Neural cell (in vitro differentiated cells): ENCODE data around the gene SQOR. TPM values are rescaled to one million over a fixed set of nuclear protein-coding genes. Genes with fewer than 3 reads are reported as not detected.

Experiments used
- H2AFZ ChIP-seq: fragments of 200-600, 300-800 bp; sonication (generic), shearing (Covaris generic); 2 replicates; pipeline ENCODE4 v1.6.0; 2014; ENCODE audit warnings: low read depth, mild to moderate bottlenecking, antibody characterized with exemption, low read length, moderate library complexity
- H3F3A ChIP-seq: fragments of 200-600 bp; shearing (Covaris generic); 2 replicates; pipeline ENCODE4 v1.6.1; 2016; ENCODE audit warnings: mild to moderate bottlenecking, moderate library complexity, mixed read lengths, antibody characterized with exemption, low read length; ENCODE audit not compliant: insufficient read depth, poor library complexity, severe bottlenecking
- H3K27ac ChIP-seq: fragments of 200-600, 300-800 bp; sonication (generic), shearing (Covaris generic); 2 replicates; pipeline ENCODE4 v1.5.1; 2014; ENCODE audit warnings: mild to moderate bottlenecking, low read length, moderate library complexity
- H3K27me3 ChIP-seq: fragments of 300-800, 200-600 bp; sonication (generic), shearing (Covaris generic); 2 replicates; pipeline ENCODE4 v1.6.0; 2014; ENCODE audit warnings: mild to moderate bottlenecking, low read depth, low read length, moderate library complexity; ENCODE audit not compliant: insufficient read depth
- H3K36me3 ChIP-seq: fragments of 300-800, 200-600 bp; sonication (generic), shearing (Covaris generic); 2 replicates; pipeline ENCODE4 v1.5.1; 2014; ENCODE audit warnings: mild to moderate bottlenecking, antibody characterized with exemption, low read length, moderate library complexity; ENCODE audit not compliant: insufficient read depth
- H3K4me2 ChIP-seq: fragments of 300-800, 200-600 bp; sonication (generic), shearing (Covaris generic); 2 replicates; pipeline ENCODE4 v1.6.0; 2014; ENCODE audit warnings: mild to moderate bottlenecking, low read length
- H3K4me3 ChIP-seq: fragments of 300-800, 200-600 bp; sonication (generic), shearing (Covaris generic); 2 replicates; pipeline ENCODE4 v1.5.1; 2014; ENCODE audit warnings: mild to moderate bottlenecking, low read length, moderate library complexity
- H3K79me2 ChIP-seq: fragments of 200-600 bp; shearing (Covaris generic); replicated peaks from 2 replicates; pipeline ENCODE4 v1.6.0; 2014; ENCODE audit warnings: mild to moderate bottlenecking, low read length, moderate library complexity; ENCODE audit not compliant: insufficient read depth
- H3K9ac ChIP-seq: fragments of 300-800, 200-600 bp; sonication (generic), shearing (Covaris generic); 2 replicates; pipeline ENCODE4 v1.6.1; 2016; ENCODE audit warnings: mild to moderate bottlenecking, low read length, mixed read lengths
- H3K9me2 ChIP-seq: fragments of 200-600 bp; shearing (Covaris generic); 2 replicates; pipeline ENCODE4 v1.6.1; 2016; ENCODE audit warnings: mild to moderate bottlenecking, low read length, mixed read lengths; ENCODE audit not compliant: insufficient read depth
- H3K9me3 ChIP-seq: fragments of 200-600, 300-800 bp; sonication (generic), shearing (Covaris generic); 2 replicates; pipeline ENCODE4 v1.6.1; 2016; ENCODE audit warnings: mild to moderate bottlenecking, mixed run types, low read length, moderate library complexity, mixed read lengths
- H4K20me1 ChIP-seq: fragments of 200-600 bp; shearing (Covaris generic); 2 replicates; pipeline ENCODE4 v1.6.1; 2016; ENCODE audit warnings: mild to moderate bottlenecking, mixed run types; ENCODE audit not compliant: insufficient read depth
- EP300 ChIP-seq: fragments of 450-650 bp; conservative IDR thresholded peaks from 2 replicates; pipeline ENCODE4 v1.6.1; 2014; ENCODE audit warnings: antibody characterized with exemption, mild to moderate bottlenecking, moderate library complexity; ENCODE audit not compliant: poor library complexity, severe bottlenecking
- EZH2 ChIP-seq: fragments of 200-600, 300-800 bp; shearing (Covaris generic), sonication (generic); IDR thresholded peaks from 2 replicates; pipeline ENCODE4 v1.6.1; 2014; ENCODE audit warnings: antibody characterized with exemption, low read length, borderline replicate concordance, mild to moderate bottlenecking; ENCODE audit not compliant: insufficient read depth, poor library complexity, severe bottlenecking
- MXI1 ChIP-seq: fragments of 450-650 bp; conservative IDR thresholded peaks from 2 replicates; pipeline ENCODE4 v1.6.1; 2014; ENCODE audit warnings: antibody characterized with exemption, mild to moderate bottlenecking; ENCODE audit not compliant: poor library complexity, severe bottlenecking
- POLR2AphosphoS5 ChIP-seq: IDR thresholded peaks from 2 replicates; pipeline ENCODE4 v1.6.1; 2012
- RAD21 ChIP-seq: fragments of 450-650 bp; conservative IDR thresholded peaks from 2 replicates; pipeline ENCODE4 v1.6.1; 2014; ENCODE audit warnings: antibody characterized with exemption, mild to moderate bottlenecking, moderate library complexity
- SMC3 ChIP-seq: fragments of 450-650 bp; conservative IDR thresholded peaks from 2 replicates; pipeline ENCODE4 v1.6.1; 2014; ENCODE audit warnings: antibody characterized with exemption, mild to moderate bottlenecking, moderate library complexity; ENCODE audit not compliant: poor library complexity
- TAF1 ChIP-seq: IDR thresholded peaks from 2 replicates; pipeline ENCODE4 v1.6.1; 2012; ENCODE audit warnings: low read depth
- polyA plus RNA-seq: library from polyadenylated mRNA; depleted of rRNA; stranded (reverse); fragments of >200 nt; gene quantifications from 2 replicates; pipeline ENCODE4 v1.2.3, GENCODE V29; 2014
- TF ChIP-seq, protein P1 (sequence below): fragments of 450-650 bp; IDR thresholded peaks from 2 replicates; pipeline ENCODE4 v1.5.1; 2014; ENCODE audit warnings: antibody characterized with exemption, mild to moderate bottlenecking, moderate library complexity; ENCODE audit not compliant: poor library complexity, severe bottlenecking
- TF ChIP-seq, protein P2 (sequence below): IDR thresholded peaks from 2 replicates; pipeline ENCODE4 v1.6.1; 2012; ENCODE audit warnings: borderline replicate concordance

The SQOR gene
- polyA plus RNA-seq, 1 donor from 2014 or later, result not detected

- Histone ChIP-seq H3K4me2 (no peak overlapping the region), H3K79me2 (no peaks in the 10 kb centered on the region)
Measured at GRCh38 chr15:45650889-45651525, 16.2 kb downstream of the SQOR start.

GRCh38 chr15:45653702-45654424, 19.0 kb downstream of the SQOR start:
- no peaks in the 10 kb centered on the region for H3K27me3 ChIP-seq
- no peak overlapping the region for H3K4me2 ChIP-seq
- H3K36me3 ChIP-seq, result no peaks in the 10 kb centered on the region
- no peaks in the 10 kb centered on the region for H3F3A ChIP-seq
- no peaks in the 10 kb centered on the region for H3K9me2 ChIP-seq
- no peaks in the 10 kb centered on the region for H3K9me3 ChIP-seq
- H3K4me3 ChIP-seq, result no peak overlapping the region
- H2AFZ ChIP-seq, result no peak overlapping the region
- no peak overlapping the region for H3K27ac ChIP-seq
- H3K79me2 ChIP-seq, result no peaks in the 10 kb centered on the region
- H4K20me1 ChIP-seq, result no peaks in the 10 kb centered on the region
- no peak overlapping the region for H3K9ac ChIP-seq
- TF ChIP-seq SMC3 (no peak), TAF1 (no peak), EP300 (no peak), POLR2AphosphoS5 (no peak), MXI1 (no peak), EZH2 (no peak)
- TF ChIP-seq, protein P1, sequence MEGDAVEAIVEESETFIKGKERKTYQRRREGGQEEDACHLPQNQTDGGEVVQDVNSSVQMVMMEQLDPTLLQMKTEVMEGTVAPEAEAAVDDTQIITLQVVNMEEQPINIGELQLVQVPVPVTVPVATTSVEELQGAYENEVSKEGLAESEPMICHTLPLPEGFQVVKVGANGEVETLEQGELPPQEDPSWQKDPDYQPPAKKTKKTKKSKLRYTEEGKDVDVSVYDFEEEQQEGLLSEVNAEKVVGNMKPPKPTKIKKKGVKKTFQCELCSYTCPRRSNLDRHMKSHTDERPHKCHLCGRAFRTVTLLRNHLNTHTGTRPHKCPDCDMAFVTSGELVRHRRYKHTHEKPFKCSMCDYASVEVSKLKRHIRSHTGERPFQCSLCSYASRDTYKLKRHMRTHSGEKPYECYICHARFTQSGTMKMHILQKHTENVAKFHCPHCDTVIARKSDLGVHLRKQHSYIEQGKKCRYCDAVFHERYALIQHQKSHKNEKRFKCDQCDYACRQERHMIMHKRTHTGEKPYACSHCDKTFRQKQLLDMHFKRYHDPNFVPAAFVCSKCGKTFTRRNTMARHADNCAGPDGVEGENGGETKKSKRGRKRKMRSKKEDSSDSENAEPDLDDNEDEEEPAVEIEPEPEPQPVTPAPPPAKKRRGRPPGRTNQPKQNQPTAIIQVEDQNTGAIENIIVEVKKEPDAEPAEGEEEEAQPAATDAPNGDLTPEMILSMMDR, result no peak
- TF ChIP-seq, protein P2, sequence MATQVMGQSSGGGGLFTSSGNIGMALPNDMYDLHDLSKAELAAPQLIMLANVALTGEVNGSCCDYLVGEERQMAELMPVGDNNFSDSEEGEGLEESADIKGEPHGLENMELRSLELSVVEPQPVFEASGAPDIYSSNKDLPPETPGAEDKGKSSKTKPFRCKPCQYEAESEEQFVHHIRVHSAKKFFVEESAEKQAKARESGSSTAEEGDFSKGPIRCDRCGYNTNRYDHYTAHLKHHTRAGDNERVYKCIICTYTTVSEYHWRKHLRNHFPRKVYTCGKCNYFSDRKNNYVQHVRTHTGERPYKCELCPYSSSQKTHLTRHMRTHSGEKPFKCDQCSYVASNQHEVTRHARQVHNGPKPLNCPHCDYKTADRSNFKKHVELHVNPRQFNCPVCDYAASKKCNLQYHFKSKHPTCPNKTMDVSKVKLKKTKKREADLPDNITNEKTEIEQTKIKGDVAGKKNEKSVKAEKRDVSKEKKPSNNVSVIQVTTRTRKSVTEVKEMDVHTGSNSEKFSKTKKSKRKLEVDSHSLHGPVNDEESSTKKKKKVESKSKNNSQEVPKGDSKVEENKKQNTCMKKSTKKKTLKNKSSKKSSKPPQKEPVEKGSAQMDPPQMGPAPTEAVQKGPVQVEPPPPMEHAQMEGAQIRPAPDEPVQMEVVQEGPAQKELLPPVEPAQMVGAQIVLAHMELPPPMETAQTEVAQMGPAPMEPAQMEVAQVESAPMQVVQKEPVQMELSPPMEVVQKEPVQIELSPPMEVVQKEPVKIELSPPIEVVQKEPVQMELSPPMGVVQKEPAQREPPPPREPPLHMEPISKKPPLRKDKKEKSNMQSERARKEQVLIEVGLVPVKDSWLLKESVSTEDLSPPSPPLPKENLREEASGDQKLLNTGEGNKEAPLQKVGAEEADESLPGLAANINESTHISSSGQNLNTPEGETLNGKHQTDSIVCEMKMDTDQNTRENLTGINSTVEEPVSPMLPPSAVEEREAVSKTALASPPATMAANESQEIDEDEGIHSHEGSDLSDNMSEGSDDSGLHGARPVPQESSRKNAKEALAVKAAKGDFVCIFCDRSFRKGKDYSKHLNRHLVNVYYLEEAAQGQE, result no peak

More at GRCh38 chr15:45650889-45651525, 16.2 kb downstream of the SQOR start:
- no peaks in the 10 kb centered on the region for H3K9me3 ChIP-seq
- H3K27ac ChIP-seq, result no peak overlapping the region
- no peak overlapping the region for H2AFZ ChIP-seq
- no peaks in the 10 kb centered on the region for H3K27me3 ChIP-seq
- no peaks in the 10 kb centered on the region for H4K20me1 ChIP-seq
- no peaks in the 10 kb centered on the region for H3K9me2 ChIP-seq
- no peak overlapping the region for H3K9ac ChIP-seq
- H3F3A ChIP-seq, result no peaks in the 10 kb centered on the region
- H3K4me3 ChIP-seq, result no peak overlapping the region
- TF ChIP-seq EZH2 (no peak), TAF1 (no peak), POLR2AphosphoS5 (no peak), RAD21 (no peak), EP300 (no peak), MXI1 (no peak), SMC3 (no peak)
- TF ChIP-seq, protein P1, result no peak
- TF ChIP-seq, protein P2, result no peak
- H3K36me3 ChIP-seq, result no peaks in the 10 kb centered on the region
